ENCODE data around the gene MCCC2. TPM values are rescaled to one million over a fixed set of nuclear protein-coding genes. Genes with fewer than 3 reads are reported as not detected.

The MCCC2 gene
- total and polyA plus RNA-seq, 2 of the 13 experiments (the other 11 are each of a cell fraction or from before 2014, with no cell fraction given): 44.8 to 83.6 TPM

- TF ChIP-seq NFIC (IDR thresholded peaks at IDR 0.05; ENCODE audit: low read length) (no peak), MTERF4 (CRISPR knock-in tag; IDR thresholded peaks at IDR 0.05) (no peak), ELF3 (CRISPR knock-in tag; IDR thresholded peaks at IDR 0.05) (no peak), ZZZ3 (CRISPR knock-in tag; IDR thresholded peaks at IDR 0.05; ENCODE audit: borderline replicate concordance) (no peak), PCBP1 (IDR thresholded peaks at IDR 0.05; ENCODE audit: borderline replicate concordance, low read depth, low read length) (no peak)
Observed at GRCh38 chr5:71651579-71651978, 64.4 kb downstream of the MCCC2 start (continued).

GRCh38 chr5:71652349-71652748, 65.2 kb downstream of the MCCC2 start:
- Histone ChIP-seq H3K79me2 (ENCODE audit: insufficient read depth, low read length) (no peaks in the 10 kb centered on the region), H3K4me1 (ENCODE audit: insufficient read depth, low read length) (no peaks in the 10 kb centered on the region), H3K4me3 (replicated peaks in 1 of 3; ENCODE audit: insufficient read depth in 1 of 3, low read depth in 2 of 3, low read length in 3 of 3) (no peak overlapping the region), H4K20me1 (ENCODE audit: insufficient read depth, low read length) (no peaks in the 10 kb centered on the region), H3K27me3 (ENCODE audit: control insufficient read depth in 1 of 2, insufficient read depth in 2 of 2, low read length in 2 of 2) (no peaks in the 10 kb centered on the region), H3K4me2 (ENCODE audit: low read depth, low read length) (no peak overlapping the region), H3K9me3 (ENCODE audit: low read length) (no peaks in the 10 kb centered on the region), H3K27ac (ENCODE audit: extremely low read length, insufficient read depth, low read length) (no peak overlapping the region), H3K36me3 (replicated peaks in 1 of 2; ENCODE audit: control insufficient read depth in 1 of 2, insufficient read depth in 2 of 2, low read length in 2 of 2) (peaks cover 19 to 69% of the 10 kb centered on the region in 2 experiments), H3K9ac (ENCODE audit: insufficient read depth, low read depth, low read length) (no peak overlapping the region), H2AFZ (ENCODE audit: low read length) (no peak overlapping the region)
- DNase-seq (ENCODE audit: low spot score) (no peak), ATAC-seq (no peak), FAIRE-seq (no peak)
- 67% methylated on average over 3 of the region's 3 CpGs for WGBS (ENCODE audit: low lambda C conversion rate)
- in situ Hi-C loops (cut with HindIII; ENCODE audit: extremely low pct_ligation_motif_present, low pct_unique_long_range_greater_than_20kb): no loop called here
- ChIA-PET CTCF (ENCODE audit: low intra/inter-chr PET ratio, low total read pairs) (no interaction called here), POLR2A (no interaction called here)
- intact Hi-C loops (cut with micrococcal nuclease; ENCODE audit: unreplicated experiment): no loop called here
- BruUV-seq (replicated peaks): no TSS peak
- no peak for TF ChIP-seq KDM2A (CRISPR knock-in tag; IDR thresholded peaks at IDR 0.05; ENCODE audit: borderline replicate concordance, low read depth)
- no peak for TF ChIP-seq E2F2 (CRISPR knock-in tag; IDR thresholded peaks at IDR 0.05; ENCODE audit: borderline replicate concordance)
- TF ChIP-seq ZBTB20 (CRISPR knock-in tag; IDR thresholded peaks at IDR 0.05; ENCODE audit: borderline replicate concordance, low read depth): no peak
- TF ChIP-seq CTCF (CRISPR knock-in tag; IDR thresholded peaks at IDR 0.05): no peak
- TF ChIP-seq ZNF260 (CRISPR knock-in tag; IDR thresholded peaks at IDR 0.05; ENCODE audit: borderline replicate concordance, low read depth): no peak
- TF ChIP-seq ZNF777 (CRISPR knock-in tag; IDR thresholded peaks at IDR 0.05): no peak
- TF ChIP-seq SNAPC2 (CRISPR knock-in tag; IDR thresholded peaks at IDR 0.05): no peak
- no peak for TF ChIP-seq SP140L (CRISPR knock-in tag; IDR thresholded peaks at IDR 0.05; ENCODE audit: borderline replicate concordance)
- TF ChIP-seq EP300 (IDR thresholded peaks at IDR 0.05; ENCODE audit: low read depth in 2 of 2, low read length in 2 of 2): no peak
- no peak for TF ChIP-seq EP300 (CRISPR knock-in tag; IDR thresholded peaks at IDR 0.05; ENCODE audit: borderline replicate concordance)
- no peak for TF ChIP-seq ZFX (CRISPR knock-in tag; IDR thresholded peaks at IDR 0.05; ENCODE audit: low read depth)
- TF ChIP-seq THAP7 (CRISPR knock-in tag; IDR thresholded peaks at IDR 0.05): no peak
- no peak for TF ChIP-seq ZNF160 (CRISPR knock-in tag; IDR thresholded peaks at IDR 0.05)
- TF ChIP-seq ZNF33B (CRISPR knock-in tag; IDR thresholded peaks at IDR 0.05): no peak
- TF ChIP-seq ZNF780A (CRISPR knock-in tag; IDR thresholded peaks at IDR 0.05): no peak
- no peak for TF ChIP-seq PITX1 (CRISPR knock-in tag; IDR thresholded peaks at IDR 0.05)

Measured in HepG2 (cell line).